ENCODE measurements around the gene APOBEC3H. TPM values are rescaled to one million over a fixed set of nuclear protein-coding genes. Genes with fewer than 3 reads are reported as not detected.

APOBEC3H gene
- total RNA-seq, 4 donors from 2014 or later, result 0.67 TPM; not detected in 3

GRCh38 chr22:39146256-39147101 lies 49.4 kb downstream of the APOBEC3H start:
- peaks cover 22 to 52% of the 10 kb centered on the region in 2 donors for H3K4me1 ChIP-seq
- peak overlapping the region in 1 of 3 donors; percentile 60 for H3K4me3 ChIP-seq (replicated peaks in 1 of 3)
- no peaks in the 10 kb centered on the region for H3K36me3 ChIP-seq
- TF ChIP-seq CTCF (IDR thresholded peaks at IDR 0.05) (no peak), POLR2A (IDR thresholded peaks at IDR 0.05) (no peak)
- no peaks in the 10 kb centered on the region for H3K9me3 ChIP-seq
- 83 to 85% methylated on average over 6 of the region's 6 CpGs for WGBS, 2 donors
- H3K27ac ChIP-seq, result peak overlapping the region; percentile 94 to 96 (median 95)
- H3K27me3 ChIP-seq, result no peaks in the 10 kb centered on the region
- DNase-seq, result no peak
- intact Hi-C loops (cut with DNase I), result no loop called here

DNA sequence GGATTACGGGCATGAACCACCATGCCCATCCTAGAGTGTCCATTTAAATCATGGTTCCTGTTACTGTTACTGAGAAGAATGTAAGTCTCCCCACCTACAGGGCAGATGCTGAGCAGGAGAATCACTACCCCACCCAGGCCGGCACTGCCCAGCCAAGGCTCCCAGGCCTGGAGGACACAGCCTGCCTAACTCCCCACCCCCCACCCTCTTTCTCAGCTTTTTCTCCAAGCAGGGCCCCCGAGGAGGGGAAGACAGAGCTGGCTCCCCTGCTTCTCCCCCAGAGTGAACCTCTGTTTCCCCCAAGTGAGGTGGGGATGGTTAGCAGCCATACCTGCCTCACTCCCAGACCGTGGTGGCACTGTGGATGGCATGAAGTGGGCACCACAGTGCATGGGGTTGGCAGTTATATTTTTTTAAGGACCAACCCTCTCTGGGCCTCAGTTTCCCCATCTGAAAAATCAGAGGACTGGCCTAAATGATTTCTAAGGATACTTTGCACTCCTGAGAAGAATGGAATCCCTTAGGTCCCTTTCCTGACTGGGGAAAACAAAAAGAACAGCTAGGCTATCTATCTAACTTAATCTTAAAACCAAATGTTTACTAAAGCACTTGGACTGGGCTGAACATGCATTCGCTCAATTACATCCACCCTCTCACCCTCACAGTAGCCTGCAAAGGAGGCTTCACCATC lies 50.4 kb downstream of the APOBEC3H start:
- peaks cover 26 to 55% of the 10 kb centered on the region in 2 donors for H3K4me1 ChIP-seq
- no peak overlapping the region for H3K4me3 ChIP-seq (replicated peaks in 1 of 3)
- intact Hi-C loops (cut with DNase I), result no loop called here
- TF ChIP-seq CTCF (IDR thresholded peaks at IDR 0.05), result no peak
- TF ChIP-seq POLR2A (IDR thresholded peaks at IDR 0.05), result no peak
- H3K9me3 ChIP-seq, result no peaks in the 10 kb centered on the region
- WGBS, 2 donors, result 85 to 86% methylated on average over 5 of the region's 5 CpGs
- peak overlapping the region in 2 of 3 donors; percentile 24 to 25 for H3K27ac ChIP-seq
- no peak for DNase-seq
- no peaks in the 10 kb centered on the region for H3K36me3 ChIP-seq
- H3K27me3 ChIP-seq, result no peaks in the 10 kb centered on the region

GRCh38 chr22:39148026-39148726 lies 51.1 kb downstream of the APOBEC3H start:
- peaks cover 26 to 55% of the 10 kb centered on the region in 2 donors for H3K4me1 ChIP-seq

GRCh38 chr22:39148727-39149535 lies 51.9 kb downstream of the APOBEC3H start:
- H3K4me1 ChIP-seq, result peaks cover 26 to 50% of the 10 kb centered on the region in 2 donors
- H3K27me3 ChIP-seq, result no peaks in the 10 kb centered on the region
- peak; percentile 36 to 39 for DNase-seq
- no peak overlapping the region for H3K4me3 ChIP-seq (replicated peaks in 1 of 3)
- no peaks in the 10 kb centered on the region for H3K36me3 ChIP-seq
- intact Hi-C loops (cut with DNase I), result no loop called here
- TF ChIP-seq POLR2A (IDR thresholded peaks at IDR 0.05) (no peak), CTCF (IDR thresholded peaks at IDR 0.05) (no peak)
- 73 to 75% methylated on average over 3 to 7 of the region's 9 CpGs for WGBS, 2 donors
- no peaks in the 10 kb centered on the region for H3K9me3 ChIP-seq
- peak overlapping the region in 2 of 3 donors; percentile 41 to 62 for H3K27ac ChIP-seq

More at GRCh38 chr22:39148026-39148726, 51.1 kb downstream of the APOBEC3H start:
- no peak for DNase-seq
- no peaks in the 10 kb centered on the region for H3K36me3 ChIP-seq
- no peaks in the 10 kb centered on the region for H3K9me3 ChIP-seq
- H3K27ac ChIP-seq, result peak overlapping the region in 2 of 3 donors; percentile 24 to 62
- TF ChIP-seq CTCF (IDR thresholded peaks at IDR 0.05) (no peak), POLR2A (IDR thresholded peaks at IDR 0.05) (no peak)
- 74 to 89% methylated on average over 15 to 16 of the region's 16 CpGs for WGBS, 2 donors
- H3K4me3 ChIP-seq (replicated peaks in 1 of 3), result no peak overlapping the region
- no peaks in the 10 kb centered on the region for H3K27me3 ChIP-seq
- intact Hi-C loops (cut with DNase I), result no loop called here

Data from thyroid gland (tissue), 4 donors.